ENCODE results near the gene RHOBTB3. TPM values are rescaled to one million over a fixed set of nuclear protein-coding genes. Genes with fewer than 3 reads are reported as not detected.
"Not testable (repeated sequence)": the region's sequence is repeated elsewhere in the genome, so short reads cannot be mapped to it uniquely, and the experiment has no call there.

RHOBTB3 gene
- total RNA-seq, 4 donors from 2014 or later: 109 to 245 (median 183) TPM

- TF ChIP-seq CTCF (IDR thresholded peaks at IDR 0.05): no peak
- no peak for ATAC-seq (ENCODE audit: low FRiP score)
- no peak for DNase-seq (ENCODE audit: low spot score)
These were observed 33.1 kb upstream of the RHOBTB3 start for GRCh38 chr5:95697781-95698681.

GRCh38 chr5:95699337-95699736, 31.8 kb upstream of the RHOBTB3 start:
- no peak for TF ChIP-seq CTCF (IDR thresholded peaks at IDR 0.05)
- ATAC-seq (ENCODE audit: low FRiP score): no peak
- no peak for DNase-seq (ENCODE audit: low spot score)

GRCh38 chr5:95701074-95701473, 30.1 kb upstream of the RHOBTB3 start:
- TF ChIP-seq CTCF (IDR thresholded peaks at IDR 0.05): no peak
- DNase-seq (ENCODE audit: low spot score) (no peak), ATAC-seq (ENCODE audit: low FRiP score) (no peak)

GRCh38 chr5:95704150-95704549, 27.0 kb upstream of the RHOBTB3 start:
- no peak for DNase-seq (ENCODE audit: low spot score)
- ATAC-seq (ENCODE audit: low FRiP score): no peak
- no peak for TF ChIP-seq CTCF (IDR thresholded peaks at IDR 0.05)

- not testable (repeated sequence) for ATAC-seq (ENCODE audit: low FRiP score); DNase-seq (ENCODE audit: low spot score)
These were observed 24.9 kb upstream of the RHOBTB3 start for GRCh38 chr5:95706196-95706595.

GRCh38 chr5:95707055-95707454, 24.1 kb upstream of the RHOBTB3 start:
- ATAC-seq (ENCODE audit: low FRiP score) (no peak), DNase-seq (ENCODE audit: low spot score) (no peak)
- no peak for TF ChIP-seq CTCF (IDR thresholded peaks at IDR 0.05)

- DNase-seq (ENCODE audit: low spot score); ATAC-seq (ENCODE audit: low FRiP score): not testable (repeated sequence)
These were observed 23.5 kb upstream of the RHOBTB3 start for GRCh38 chr5:95707534-95708188.

GRCh38 chr5:95708876-95709275, 22.3 kb upstream of the RHOBTB3 start:
- DNase-seq (ENCODE audit: low spot score) (no peak), ATAC-seq (ENCODE audit: low FRiP score) (no peak)
- no peak for TF ChIP-seq CTCF (IDR thresholded peaks at IDR 0.05)
